Thoracic aorta (tissue), 2 donors: ENCODE data around the gene EGFL7. TPM values are rescaled to one million over a fixed set of nuclear protein-coding genes. Genes with fewer than 3 reads are reported as not detected.

Experiments
- ATAC-seq: fragments of 150-250 bp; one replicate; pipeline ENCODE4 v1.8.0; 2017; ENCODE audit warnings: low read depth; ENCODE audit not compliant: insufficient number of reproducible peaks, low FRiP score
- DNase-seq: peaks from one replicate; pipeline ENCODE4 v3.0.0-alpha.2; 2020; ENCODE audit warnings: low spot score
- H3K27ac ChIP-seq, 2 donors: fragments of 200-600 bp; sonication (generic); 1 replicate in 1 of 2; 2 replicates in 1 of 2; pipeline ENCODE4 v1.5.1; 2016; ENCODE audit warnings: mild to moderate bottlenecking in 2 of 2, moderate library complexity in 2 of 2
- H3K27me3 ChIP-seq: fragments of 200-600 bp; sonication (generic); replicated peaks from 2 replicates; pipeline ENCODE4 v1.6.0; 2016; ENCODE audit warnings: mild to moderate bottlenecking; ENCODE audit not compliant: insufficient read depth
- H3K36me3 ChIP-seq: fragments of 200-600 bp; sonication (generic); one replicate; pipeline ENCODE4 v1.5.1; 2016
- H3K4me1 ChIP-seq, 2 donors: fragments of 200-600 bp; sonication (generic); 1 replicate in 1 of 2; 2 replicates in 1 of 2; pipeline versions ENCODE4 v1.5.1 to v1.6.0; 2016; ENCODE audit warnings: low read depth in 2 of 2, mild to moderate bottlenecking in 1 of 2; ENCODE audit not compliant: control insufficient read depth in 1 of 2
- H3K4me3 ChIP-seq: fragments of 200-600 bp; sonication (generic); 2 replicates; pipeline ENCODE4 v1.5.1; 2016; ENCODE audit warnings: mild to moderate bottlenecking
- H3K9me3 ChIP-seq: fragments of 200-600 bp; sonication (generic); 2 replicates; pipeline ENCODE4 v1.5.1; 2016
- CTCF ChIP-seq: fragments of 200-600 bp; sonication (generic); IDR thresholded peaks from one replicate; pipeline ENCODE4 v1.5.1; 2019; ENCODE audit warnings: antibody characterized with exemption
- total RNA-seq, 2 donors: library from RNA; depleted of rRNA; stranded (reverse); fragments of >200 nt; gene quantifications; one replicate each; pipeline versions ENCODE4 v1.1.0 to v1.2.3, GENCODE V29; 2016

The EGFL7 gene
- 10 to 100 TPM; 42.0 to 56.5 TPM for total RNA-seq

GRCh38 chr9:136662656-136663581, at the start of gene EGFL7:
TSS of gene EGFL7 (plus strand) at chr9:136662916. CDS start at chr9:136668283, 5,367 bp downstream.
- DNase-seq (no peak), ATAC-seq (no peak)
- H3K36me3 ChIP-seq, result no peaks in the 10 kb centered on the region
- no peak for TF ChIP-seq CTCF
- H3K9me3 ChIP-seq, result no peaks in the 10 kb centered on the region
- H3K4me3 ChIP-seq, result peak within 1 kb of the TSS; percentile 65
- H3K4me1 ChIP-seq, result peaks cover 0 to 17% of the 10 kb centered on the region in 2 donors
- no peaks in the 10 kb centered on the region for H3K27me3 ChIP-seq
- H3K27ac ChIP-seq, result peak within 1 kb of the TSS in 1 of 2 donors; percentile 8

- ATAC-seq, result no peak
- no peak for DNase-seq
- Histone ChIP-seq H3K9me3 (no peaks in the 10 kb centered on the region), H3K36me3 (no peaks in the 10 kb centered on the region), H3K4me1 (peaks cover 0 to 3% of the 10 kb centered on the region in 2 donors), H3K27me3 (no peaks in the 10 kb centered on the region), H3K4me3 (no peak overlapping the region), H3K27ac (no peak overlapping the region)
- TF ChIP-seq CTCF, result no peak
Observed at GRCh38 chr9:136613824-136614371, 48.8 kb upstream of the EGFL7 start.

GRCh38 chr9:136614372-136614922, 48.3 kb upstream of the EGFL7 start:
- Histone ChIP-seq H3K4me3 (no peak overlapping the region), H3K4me1 (peaks cover 0 to 6% of the 10 kb centered on the region in 2 donors), H3K36me3 (no peaks in the 10 kb centered on the region), H3K9me3 (no peaks in the 10 kb centered on the region), H3K27me3 (no peaks in the 10 kb centered on the region), H3K27ac (no peak overlapping the region)
- ATAC-seq (no peak), DNase-seq (no peak)
- no peak for TF ChIP-seq CTCF

GRCh38 chr9:136614967-136615623, 47.6 kb upstream of the EGFL7 start:
- Histone ChIP-seq H3K27me3 (no peaks in the 10 kb centered on the region), H3K9me3 (no peaks in the 10 kb centered on the region), H3K36me3 (no peaks in the 10 kb centered on the region), H3K4me1 (peaks cover 0 to 6% of the 10 kb centered on the region in 2 donors), H3K4me3 (no peak overlapping the region), H3K27ac (no peak overlapping the region)
- TF ChIP-seq CTCF, result no peak
- no peak for ATAC-seq
- no peak for DNase-seq
